ENCODE data around the gene OPTC. TPM values are rescaled to one million over a fixed set of nuclear protein-coding genes. Genes with fewer than 3 reads are reported as not detected.
"Not testable (repeated sequence)": the region's sequence is repeated elsewhere in the genome, so short reads cannot be mapped to it uniquely, and the experiment has no call there.

The OPTC gene
- not detected in 2 replicates for total RNA-seq

- intact Hi-C loops (cut with micrococcal nuclease): no loop called here
- Mint-ChIP-seq H3K27me3 (ENCODE audit: low read depth) (peaks cover 11% of the 10 kb centered on the region), H3K27ac (no peak within 1 kb of the TSS), H3K4me3 (ENCODE audit: low read depth) (no peak within 1 kb of the TSS), H3K9me3 (no peaks in the 10 kb centered on the region), H3K4me1 (ENCODE audit: low read depth) (no peaks in the 10 kb centered on the region), H3K36me3 (ENCODE audit: low read depth) (no peaks in the 10 kb centered on the region)
- DNase-seq (ENCODE audit: low spot score): no peak
These were observed at the start of gene OPTC for GRCh38 chr1:203493901-203494300. Gene OPTC (plus strand): TSS chr1:203494153. CDS start chr1:203496006, 1,853 bp downstream.

GRCh38 chr1:203444171-203444576 lies 49.8 kb upstream of the OPTC start:
- no peak overlapping the region for H3K27ac Mint-ChIP-seq
- no peak overlapping the region for H3K4me3 Mint-ChIP-seq (ENCODE audit: low read depth)
- H3K27me3 Mint-ChIP-seq (ENCODE audit: low read depth): peaks cover 37% of the 10 kb centered on the region
- no peaks in the 10 kb centered on the region for H3K4me1 Mint-ChIP-seq (ENCODE audit: low read depth)
- H3K36me3 Mint-ChIP-seq (ENCODE audit: low read depth): no peaks in the 10 kb centered on the region
- peaks cover 4% of the 10 kb centered on the region for H3K9me3 Mint-ChIP-seq
- intact Hi-C loops (cut with micrococcal nuclease): no loop called here
- no peak for DNase-seq (ENCODE audit: low spot score)

- intact Hi-C loops (cut with micrococcal nuclease): no loop called here
- H3K4me1 Mint-ChIP-seq (ENCODE audit: low read depth): no peaks in the 10 kb centered on the region
- H3K9me3 Mint-ChIP-seq: peaks cover 4% of the 10 kb centered on the region
- H3K36me3 Mint-ChIP-seq (ENCODE audit: low read depth): no peaks in the 10 kb centered on the region
- H3K27me3 Mint-ChIP-seq (ENCODE audit: low read depth): peaks cover 36% of the 10 kb centered on the region
- no peak overlapping the region for H3K27ac Mint-ChIP-seq
- DNase-seq (ENCODE audit: low spot score): no peak
- H3K4me3 Mint-ChIP-seq (ENCODE audit: low read depth): no peak overlapping the region
These were observed 46.8 kb upstream of the OPTC start for GRCh38 chr1:203447151-203447550.

GRCh38 chr1:203447598-203447997 lies 46.4 kb upstream of the OPTC start:
- H3K27me3 Mint-ChIP-seq (ENCODE audit: low read depth): peaks cover 34% of the 10 kb centered on the region
- H3K27ac Mint-ChIP-seq; DNase-seq (ENCODE audit: low spot score); H3K9me3 Mint-ChIP-seq; H3K4me1 Mint-ChIP-seq (ENCODE audit: low read depth); H3K4me3 Mint-ChIP-seq (ENCODE audit: low read depth); intact Hi-C loops (cut with micrococcal nuclease); H3K36me3 Mint-ChIP-seq (ENCODE audit: low read depth): not testable (repeated sequence)

- H3K4me1 Mint-ChIP-seq (ENCODE audit: low read depth): no peaks in the 10 kb centered on the region
These were observed 45.4 kb upstream of the OPTC start for GRCh38 chr1:203448521-203449061.

GRCh38 chr1:203450001-203450400 lies 44.0 kb upstream of the OPTC start:
- Mint-ChIP-seq H3K27me3 (ENCODE audit: low read depth) (peaks cover 28% of the 10 kb centered on the region), H3K9me3 (peaks cover 2% of the 10 kb centered on the region), H3K4me3 (ENCODE audit: low read depth) (no peak overlapping the region), H3K4me1 (ENCODE audit: low read depth) (no peaks in the 10 kb centered on the region), H3K27ac (no peak overlapping the region), H3K36me3 (ENCODE audit: low read depth) (no peaks in the 10 kb centered on the region)
- intact Hi-C loops (cut with micrococcal nuclease): no loop called here
- DNase-seq (ENCODE audit: low spot score): no peak

More at GRCh38 chr1:203448521-203449061, 45.4 kb upstream of the OPTC start:
- Mint-ChIP-seq H3K27me3 (ENCODE audit: low read depth) (peaks cover 28% of the 10 kb centered on the region), H3K27ac (no peak overlapping the region), H3K9me3 (peaks cover 4% of the 10 kb centered on the region), H3K36me3 (ENCODE audit: low read depth) (no peaks in the 10 kb centered on the region), H3K4me3 (ENCODE audit: low read depth) (no peak overlapping the region)
- intact Hi-C loops (cut with micrococcal nuclease): no loop called here
- DNase-seq (ENCODE audit: low spot score): no peak

- Mint-ChIP-seq H3K4me3 (ENCODE audit: low read depth) (no peak overlapping the region), H3K9me3 (no peaks in the 10 kb centered on the region), H3K27me3 (ENCODE audit: low read depth) (peaks cover 24% of the 10 kb centered on the region), H3K4me1 (ENCODE audit: low read depth) (no peaks in the 10 kb centered on the region), H3K27ac (no peak overlapping the region), H3K36me3 (ENCODE audit: low read depth) (no peaks in the 10 kb centered on the region)
- intact Hi-C loops (cut with micrococcal nuclease): no loop called here
- DNase-seq (ENCODE audit: low spot score): no peak
These were observed 43.3 kb upstream of the OPTC start for GRCh38 chr1:203450479-203451149.

- Mint-ChIP-seq H3K4me3 (ENCODE audit: low read depth) (no peak overlapping the region), H3K9me3 (no peaks in the 10 kb centered on the region), H3K27me3 (ENCODE audit: low read depth) (peaks cover 22% of the 10 kb centered on the region), H3K4me1 (ENCODE audit: low read depth) (no peaks in the 10 kb centered on the region), H3K27ac (no peak overlapping the region), H3K36me3 (ENCODE audit: low read depth) (no peaks in the 10 kb centered on the region)
- no peak for DNase-seq (ENCODE audit: low spot score)
- intact Hi-C loops (cut with micrococcal nuclease): no loop called here
These were observed 41.8 kb upstream of the OPTC start for GRCh38 chr1:203451836-203452784.

- no peak overlapping the region for H3K27ac Mint-ChIP-seq
- no peak for DNase-seq (ENCODE audit: low spot score)
- intact Hi-C loops (cut with micrococcal nuclease): no loop called here
- H3K4me1 Mint-ChIP-seq (ENCODE audit: low read depth): no peaks in the 10 kb centered on the region
- H3K9me3 Mint-ChIP-seq: no peaks in the 10 kb centered on the region
- peaks cover 22% of the 10 kb centered on the region for H3K27me3 Mint-ChIP-seq (ENCODE audit: low read depth)
- H3K4me3 Mint-ChIP-seq (ENCODE audit: low read depth): no peak overlapping the region
- H3K36me3 Mint-ChIP-seq (ENCODE audit: low read depth): no peaks in the 10 kb centered on the region
These were observed 40.9 kb upstream of the OPTC start for GRCh38 chr1:203453016-203453415.

GRCh38 chr1:203453616-203454015 lies 40.3 kb upstream of the OPTC start:
- Mint-ChIP-seq H3K4me1 (ENCODE audit: low read depth) (no peaks in the 10 kb centered on the region), H3K9me3 (no peaks in the 10 kb centered on the region), H3K27ac (no peak overlapping the region), H3K36me3 (ENCODE audit: low read depth) (no peaks in the 10 kb centered on the region), H3K27me3 (ENCODE audit: low read depth) (peaks cover 24% of the 10 kb centered on the region), H3K4me3 (ENCODE audit: low read depth) (no peak overlapping the region)
- no peak for DNase-seq (ENCODE audit: low spot score)
- intact Hi-C loops (cut with micrococcal nuclease): no loop called here

GRCh38 chr1:203454986-203455471 lies 38.9 kb upstream of the OPTC start:
- no peak for DNase-seq (ENCODE audit: low spot score)
- no peak overlapping the region for H3K27ac Mint-ChIP-seq
- intact Hi-C loops (cut with micrococcal nuclease): no loop called here
- H3K4me3 Mint-ChIP-seq (ENCODE audit: low read depth): no peak overlapping the region
- peaks cover 19% of the 10 kb centered on the region for H3K27me3 Mint-ChIP-seq (ENCODE audit: low read depth)
- no peaks in the 10 kb centered on the region for H3K9me3 Mint-ChIP-seq
- H3K4me1 Mint-ChIP-seq (ENCODE audit: low read depth): no peaks in the 10 kb centered on the region
- H3K36me3 Mint-ChIP-seq (ENCODE audit: low read depth): no peaks in the 10 kb centered on the region

- intact Hi-C loops (cut with micrococcal nuclease): no loop called here
- Mint-ChIP-seq H3K9me3 (no peaks in the 10 kb centered on the region), H3K27me3 (ENCODE audit: low read depth) (peaks cover 21% of the 10 kb centered on the region)
These were observed 38.2 kb upstream of the OPTC start for GRCh38 chr1:203455706-203456105.

GRCh38 chr1:203456577-203456976 lies 37.4 kb upstream of the OPTC start:
- Mint-ChIP-seq H3K27ac (no peak overlapping the region), H3K27me3 (ENCODE audit: low read depth) (peaks cover 19% of the 10 kb centered on the region), H3K9me3 (no peaks in the 10 kb centered on the region), H3K4me3 (ENCODE audit: low read depth) (no peak overlapping the region), H3K36me3 (ENCODE audit: low read depth) (no peaks in the 10 kb centered on the region), H3K4me1 (ENCODE audit: low read depth) (no peaks in the 10 kb centered on the region)
- no peak for DNase-seq (ENCODE audit: low spot score)
- intact Hi-C loops (cut with micrococcal nuclease): no loop called here

More at GRCh38 chr1:203455706-203456105, 38.2 kb upstream of the OPTC start:
- Mint-ChIP-seq H3K4me1 (ENCODE audit: low read depth) (no peaks in the 10 kb centered on the region), H3K27ac (no peak overlapping the region), H3K36me3 (ENCODE audit: low read depth) (no peaks in the 10 kb centered on the region), H3K4me3 (ENCODE audit: low read depth) (no peak overlapping the region)
- DNase-seq (ENCODE audit: low spot score): no peak

Measured in activated T-helper 2 cell treated with anti-CD3 and anti-CD28 coated beads, Interferon-gamma antibody, Interleukin-2, Interleukin-4, amounts not matched to agents 10 μg/mL and 5 μg/mL and 100 μg/mL, durations not matched to agents 14 hours and 24 hours and 36 hours (primary cell).